PC-9 (cell line): Measurements from ENCODE around the gene SNX18. TPM values are rescaled to one million over a fixed set of nuclear protein-coding genes. Genes with fewer than 3 reads are reported as not detected.

Source experiments
- BruUV-seq: library from RNA; stranded (reverse); fragments of 400-500 nt; replicated peaks from 2 replicates; lab custom pipeline; 2021; lab: Mats Ljungman, UMichigan
- CTCF ChIA-PET: fragments of 300-600 bp; sonication (Branson Sonifier 250); formaldehyde crosslinking; loops from one replicate; lab custom pipeline; 2022; ENCODE audit warnings: antibody characterized with exemption; lab: Charles Lee
- POLR2A ChIA-PET: fragments of 300-600 bp; sonication (Branson Sonifier 250); formaldehyde crosslinking; loops from one replicate; lab custom pipeline; 2022; ENCODE audit warnings: antibody characterized with exemption; ENCODE audit not compliant: unreplicated experiment; lab: Charles Lee
- DNase-seq, 2 experiments: peaks; one replicate each; pipeline versions ENCODE4 v3.0.0 to v3.0.0-alpha.2; 2015 to 2022; ENCODE audit warnings: mixed read lengths in 1 of 2
- H2AFZ ChIP-seq: fragments of 200-600 bp; sonication (generic); 2 replicates; pipeline ENCODE4 v1.8.1; 2017; ENCODE audit warnings: antibody characterized with exemption
- H3F3A ChIP-seq: fragments of 200-600 bp; sonication (generic); 2 replicates; pipeline ENCODE4 v1.8.1; 2017; ENCODE audit warnings: antibody characterized with exemption, mild to moderate bottlenecking, low read depth; ENCODE audit not compliant: insufficient read depth
- H3K27ac ChIP-seq: fragments of 200-600 bp; sonication (generic); 2 replicates; pipeline ENCODE4 v1.6.1; 2016; ENCODE audit warnings: mixed run types
- H3K27me3 ChIP-seq: fragments of 200-600 bp; sonication (generic); 2 replicates; pipeline ENCODE4 v1.6.1; 2016; ENCODE audit warnings: low read depth, mixed run types; ENCODE audit not compliant: insufficient read depth
- H3K36me3 ChIP-seq: fragments of 200-600 bp; sonication (generic); 2 replicates; pipeline ENCODE4 v1.6.1; 2016; ENCODE audit warnings: low read depth, mixed run types
- H3K4me1 ChIP-seq: fragments of 200-600 bp; sonication (generic); replicated peaks from 2 replicates; pipeline ENCODE4 v1.6.1; 2016; ENCODE audit warnings: mixed run types; ENCODE audit not compliant: insufficient read depth
- H3K4me2 ChIP-seq: fragments of 200-600 bp; sonication (generic); 2 replicates; pipeline ENCODE4 v1.6.1; 2017; ENCODE audit warnings: mixed run types
- H3K4me3 ChIP-seq: fragments of 200-600 bp; sonication (generic); 2 replicates; pipeline ENCODE4 v1.6.1; 2016; ENCODE audit warnings: mixed run types
- H3K79me2 ChIP-seq: fragments of 200-600 bp; sonication (generic); 2 replicates; pipeline ENCODE4 v1.6.1; 2017; ENCODE audit warnings: low read depth, mixed run types
- H3K9me2 ChIP-seq: fragments of 200-600 bp; sonication (generic); 2 replicates; pipeline ENCODE4 v1.8.1; 2017; ENCODE audit warnings: mild to moderate bottlenecking; ENCODE audit not compliant: insufficient read depth
- H3K9me3 ChIP-seq: fragments of 200-600 bp; sonication (generic); 2 replicates; pipeline ENCODE4 v1.8.1; 2016; ENCODE audit warnings: low read depth; ENCODE audit not compliant: insufficient read depth
- H4K20me1 ChIP-seq: fragments of 200-600 bp; sonication (generic); 2 replicates; pipeline ENCODE4 v1.8.1; 2017; ENCODE audit not compliant: insufficient read depth
- EZH2 ChIP-seq: fragments of 200-600 bp; sonication (generic); IDR thresholded peaks from 2 replicates; pipeline ENCODE4 v1.8.0; 2017; ENCODE audit warnings: antibody characterized with exemption, low read depth
- intact Hi-C: fragments of 100-400 bp; cut with micrococcal nuclease; formaldehyde crosslinking; loops from one replicate; pipeline ENCODE4 v1.10.0; 2022; ENCODE audit not compliant: unreplicated experiment
- total RNA-seq: library from RNA; stranded (reverse); gene quantifications from 2 replicates; pipeline ENCODE4 v1.2.3, GENCODE V29; 2021
- TF ChIP-seq, protein P1 (sequence below): fragments of 200-600 bp; sonication (generic); conservative IDR thresholded peaks from 2 replicates; pipeline ENCODE4 v1.6.1; 2017; ENCODE audit warnings: mixed run types, antibody characterized with exemption, mild to moderate bottlenecking, moderate library complexity

Gene SNX18
- total RNA-seq, 1 experiment from 2014 or later, result 9.7 TPM

DNA sequence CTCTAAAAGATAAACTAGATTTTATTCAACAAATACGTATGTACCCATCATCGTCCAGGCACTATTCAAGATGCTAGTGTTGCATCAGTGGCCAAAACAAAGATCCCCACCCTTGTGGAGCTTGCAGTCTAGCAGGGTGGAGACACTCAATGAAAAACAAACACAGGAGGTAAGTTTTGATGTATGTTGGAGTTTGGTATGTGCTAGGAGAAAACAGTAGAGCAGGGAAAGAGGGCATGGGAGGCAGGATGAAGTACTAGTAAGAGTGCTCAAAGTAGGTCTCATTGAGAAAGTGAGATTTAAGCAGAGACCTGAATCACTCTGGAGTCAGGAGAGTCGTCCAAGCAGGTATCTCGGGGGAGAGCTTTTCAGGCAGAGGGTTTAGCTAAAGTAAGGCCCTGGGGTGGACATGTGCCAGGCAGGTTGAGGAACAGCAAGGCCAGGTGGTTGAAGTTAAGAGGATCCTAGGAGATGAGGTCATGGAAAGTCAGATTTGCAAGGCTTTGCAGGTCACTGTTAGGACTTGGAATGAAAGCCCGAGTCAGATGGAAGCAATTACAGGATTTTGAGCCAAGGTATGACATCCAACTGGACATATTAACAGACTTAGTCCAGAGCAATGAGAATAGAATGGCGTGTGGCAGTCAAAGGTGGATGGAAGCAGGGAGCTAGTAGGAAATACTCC, 9.2 kb downstream of the SNX18 start:
- Histone ChIP-seq H4K20me1 (peaks cover 6% of the 10 kb centered on the region), H3K9me2 (no peaks in the 10 kb centered on the region), H3K4me3 (no peak overlapping the region), H2AFZ (no peak overlapping the region), H3K27me3 (no peaks in the 10 kb centered on the region), H3K9me3 (no peaks in the 10 kb centered on the region), H3K79me2 (peaks cover 98% of the 10 kb centered on the region), H3K36me3 (peaks cover 10% of the 10 kb centered on the region; the same call in 1 of the 2 replicates), H3K4me1 (peaks cover 49% of the 10 kb centered on the region), H3F3A (no peaks in the 10 kb centered on the region; the same call in 1 of the 2 replicates), H3K27ac (no peak overlapping the region), H3K4me2 (no peak overlapping the region)
- DNase-seq, result no peak
- ChIA-PET CTCF (no interaction called here), POLR2A (no interaction called here)
- intact Hi-C loops, result no loop called here
- no TSS peak for BruUV-seq
- no peak for TF ChIP-seq EZH2
- TF ChIP-seq, protein P1, sequence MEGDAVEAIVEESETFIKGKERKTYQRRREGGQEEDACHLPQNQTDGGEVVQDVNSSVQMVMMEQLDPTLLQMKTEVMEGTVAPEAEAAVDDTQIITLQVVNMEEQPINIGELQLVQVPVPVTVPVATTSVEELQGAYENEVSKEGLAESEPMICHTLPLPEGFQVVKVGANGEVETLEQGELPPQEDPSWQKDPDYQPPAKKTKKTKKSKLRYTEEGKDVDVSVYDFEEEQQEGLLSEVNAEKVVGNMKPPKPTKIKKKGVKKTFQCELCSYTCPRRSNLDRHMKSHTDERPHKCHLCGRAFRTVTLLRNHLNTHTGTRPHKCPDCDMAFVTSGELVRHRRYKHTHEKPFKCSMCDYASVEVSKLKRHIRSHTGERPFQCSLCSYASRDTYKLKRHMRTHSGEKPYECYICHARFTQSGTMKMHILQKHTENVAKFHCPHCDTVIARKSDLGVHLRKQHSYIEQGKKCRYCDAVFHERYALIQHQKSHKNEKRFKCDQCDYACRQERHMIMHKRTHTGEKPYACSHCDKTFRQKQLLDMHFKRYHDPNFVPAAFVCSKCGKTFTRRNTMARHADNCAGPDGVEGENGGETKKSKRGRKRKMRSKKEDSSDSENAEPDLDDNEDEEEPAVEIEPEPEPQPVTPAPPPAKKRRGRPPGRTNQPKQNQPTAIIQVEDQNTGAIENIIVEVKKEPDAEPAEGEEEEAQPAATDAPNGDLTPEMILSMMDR, result no peak

DNA sequence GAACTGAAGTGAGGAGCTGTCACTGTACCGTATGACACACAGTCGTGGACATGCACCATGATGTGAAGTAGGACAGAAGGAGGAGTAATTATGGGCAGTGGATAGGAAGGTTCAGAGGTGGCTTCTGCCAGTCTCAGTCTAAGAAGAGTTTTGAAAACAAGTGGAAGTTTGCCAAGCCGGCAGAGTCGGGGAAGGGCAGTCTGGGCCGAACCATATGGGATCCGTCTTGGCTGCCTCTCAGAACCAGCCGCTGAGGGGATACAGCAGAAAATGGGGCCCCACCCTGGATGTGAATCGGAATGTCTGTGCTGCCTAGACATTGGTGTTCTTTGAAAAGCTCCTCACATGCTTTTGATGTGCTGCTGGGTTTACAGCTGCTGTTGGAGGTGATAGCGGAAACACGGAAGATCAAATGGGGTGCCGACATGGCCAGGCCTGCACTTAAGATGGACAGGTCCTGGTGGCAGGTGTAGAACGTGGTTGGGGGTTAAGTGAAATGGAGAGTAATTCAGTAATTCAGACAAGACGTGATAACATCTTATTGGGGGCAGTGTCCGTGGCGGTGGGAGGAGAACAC, 11.2 kb downstream of the SNX18 start:
- BruUV-seq, result no TSS peak
- peaks cover 97% of the 10 kb centered on the region for H3K79me2 ChIP-seq

DNA sequence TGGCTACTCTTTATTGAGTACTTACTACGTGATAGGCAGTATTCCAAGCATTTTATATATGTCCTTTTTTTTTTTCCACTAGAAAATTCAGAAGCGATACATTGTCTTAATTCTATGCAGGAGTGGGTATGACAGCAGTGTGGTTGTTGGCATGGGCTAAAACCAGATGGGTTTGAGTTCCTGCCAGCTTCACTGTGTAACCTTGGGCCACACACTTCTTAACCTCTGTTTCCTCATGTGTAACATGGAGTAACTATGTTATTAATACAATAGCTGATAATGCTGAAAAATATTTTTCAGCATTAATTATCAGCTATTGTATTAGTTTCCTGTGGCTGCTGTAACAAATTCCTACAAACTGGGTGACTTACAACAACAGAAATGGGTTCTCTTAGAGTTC, 12.0 kb downstream of the SNX18 start:
- peaks cover 21% of the 10 kb centered on the region for H3K4me1 ChIP-seq
- ChIA-PET CTCF (interaction anchor here (1.2 kb wide), 1 partner anchor 13 kb away, joined by 6 read pairs; no protein-coding TSS in a partner anchor), POLR2A (interaction anchor here (0.6 kb wide), 1 partner anchor 184 kb away, joined by 5 read pairs; no protein-coding TSS in a partner anchor)
- intact Hi-C loops, result no loop called here
- no peaks in the 10 kb centered on the region for H3K9me2 ChIP-seq
- H3K79me2 ChIP-seq, result peaks cover 97% of the 10 kb centered on the region
- BruUV-seq, result no TSS peak
- H3K4me2 ChIP-seq, result no peak overlapping the region
- H3K27ac ChIP-seq, result no peak overlapping the region
- H3K27me3 ChIP-seq, result no peaks in the 10 kb centered on the region
- TF ChIP-seq EZH2, result no peak
- TF ChIP-seq, protein P1, result no peak
- H4K20me1 ChIP-seq, result peaks cover 13% of the 10 kb centered on the region
- H3K9me3 ChIP-seq, result no peaks in the 10 kb centered on the region
- H2AFZ ChIP-seq, result no peak overlapping the region
- H3K36me3 ChIP-seq, result peaks cover 8% of the 10 kb centered on the region; the same call in 1 of the 2 replicates
- no peak overlapping the region for H3K4me3 ChIP-seq
- DNase-seq, result no peak
- H3F3A ChIP-seq, result no peaks in the 10 kb centered on the region; the same call in 1 of the 2 replicates

More for the DNA sequence above, 11.2 kb downstream of the SNX18 start:
- Histone ChIP-seq H3K27me3 (no peaks in the 10 kb centered on the region), H4K20me1 (peaks cover 13% of the 10 kb centered on the region), H3K27ac (no peak overlapping the region), H3F3A (no peaks in the 10 kb centered on the region; the same call in 1 of the 2 replicates), H3K4me1 (peaks cover 30% of the 10 kb centered on the region), H3K4me3 (no peak overlapping the region), H3K4me2 (no peak overlapping the region), H3K36me3 (peaks cover 6% of the 10 kb centered on the region; the same call in 1 of the 2 replicates), H2AFZ (no peak overlapping the region), H3K9me3 (no peaks in the 10 kb centered on the region), H3K9me2 (no peaks in the 10 kb centered on the region)
- intact Hi-C loops, result no loop called here
- POLR2A ChIA-PET, result no interaction called here
- CTCF ChIA-PET, result no interaction called here
- no peak for TF ChIP-seq EZH2
- TF ChIP-seq, protein P1, result no peak
- DNase-seq, result no peak
